ENCODE measurements around the gene TOLLIP. TPM values are rescaled to one million over a fixed set of nuclear protein-coding genes. Genes with fewer than 3 reads are reported as not detected.

TOLLIP gene
- total RNA-seq, 4 donors from 2014 or later, result 53.0 to 106 (median 63.6) TPM

GRCh38 chr11:1295591-1295990 lies 13.8 kb downstream of the TOLLIP start:
- no peak overlapping the region for H3K4me3 ChIP-seq
- no peak overlapping the region for H3K27ac ChIP-seq
- H3K4me1 ChIP-seq, result peaks cover 4 to 55% (median 30%) of the 10 kb centered on the region in 3 donors
- 80% methylated on average over 1 of the region's 23 CpGs; no CpG with 5 or more reads in 1 of the 2 donors for WGBS, 2 donors
- no peaks in the 10 kb centered on the region for H3K9me3 ChIP-seq
- H3K27me3 ChIP-seq, result no peaks in the 10 kb centered on the region
- peaks cover 18 to 85% (median 27%) of the 10 kb centered on the region in 3 donors for H3K36me3 ChIP-seq
- TF ChIP-seq, protein P1, sequence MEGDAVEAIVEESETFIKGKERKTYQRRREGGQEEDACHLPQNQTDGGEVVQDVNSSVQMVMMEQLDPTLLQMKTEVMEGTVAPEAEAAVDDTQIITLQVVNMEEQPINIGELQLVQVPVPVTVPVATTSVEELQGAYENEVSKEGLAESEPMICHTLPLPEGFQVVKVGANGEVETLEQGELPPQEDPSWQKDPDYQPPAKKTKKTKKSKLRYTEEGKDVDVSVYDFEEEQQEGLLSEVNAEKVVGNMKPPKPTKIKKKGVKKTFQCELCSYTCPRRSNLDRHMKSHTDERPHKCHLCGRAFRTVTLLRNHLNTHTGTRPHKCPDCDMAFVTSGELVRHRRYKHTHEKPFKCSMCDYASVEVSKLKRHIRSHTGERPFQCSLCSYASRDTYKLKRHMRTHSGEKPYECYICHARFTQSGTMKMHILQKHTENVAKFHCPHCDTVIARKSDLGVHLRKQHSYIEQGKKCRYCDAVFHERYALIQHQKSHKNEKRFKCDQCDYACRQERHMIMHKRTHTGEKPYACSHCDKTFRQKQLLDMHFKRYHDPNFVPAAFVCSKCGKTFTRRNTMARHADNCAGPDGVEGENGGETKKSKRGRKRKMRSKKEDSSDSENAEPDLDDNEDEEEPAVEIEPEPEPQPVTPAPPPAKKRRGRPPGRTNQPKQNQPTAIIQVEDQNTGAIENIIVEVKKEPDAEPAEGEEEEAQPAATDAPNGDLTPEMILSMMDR (IDR thresholded peaks at IDR 0.05), result no peak
- TF ChIP-seq POLR2A (IDR thresholded peaks at IDR 0.05), result no peak
- no peak for DNase-seq
- intact Hi-C loops (cut with DNase I), result no loop called here

DNA sequence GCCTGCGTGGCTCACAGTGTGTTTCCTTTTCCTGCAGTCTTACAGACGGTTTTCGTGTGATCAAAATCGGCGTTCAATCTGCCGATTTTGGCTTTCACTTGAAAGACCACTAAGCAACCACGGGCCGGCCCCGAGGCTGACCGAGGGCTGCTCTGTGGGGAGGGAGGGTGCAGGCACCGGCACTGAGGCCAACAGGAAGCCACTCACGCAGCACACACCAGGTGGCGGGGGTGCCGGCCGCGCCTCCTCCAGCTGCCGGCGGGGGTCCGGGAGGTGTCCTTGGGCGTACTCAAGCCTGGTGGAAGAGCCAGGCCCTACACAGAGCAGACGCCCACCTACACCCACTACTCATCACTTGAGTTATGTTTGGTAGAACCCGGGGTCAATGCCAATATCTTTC lies 14.3 kb downstream of the TOLLIP start:
- Histone ChIP-seq H3K36me3 (peaks cover 23 to 86% (median 32%) of the 10 kb centered on the region in 3 donors), H3K4me3 (no peak overlapping the region), H3K4me1 (peaks cover 4 to 50% (median 30%) of the 10 kb centered on the region in 3 donors), H3K9me3 (no peaks in the 10 kb centered on the region), H3K27ac (no peak overlapping the region), H3K27me3 (no peaks in the 10 kb centered on the region)
- intact Hi-C loops (cut with DNase I), result no loop called here
- TF ChIP-seq, protein P1 (IDR thresholded peaks at IDR 0.05), result no peak
- no peak for TF ChIP-seq POLR2A (IDR thresholded peaks at IDR 0.05)
- DNase-seq, result no peak
- 89 to 97% methylated on average over 8 to 17 of the region's 22 CpGs for WGBS, 2 donors

DNA sequence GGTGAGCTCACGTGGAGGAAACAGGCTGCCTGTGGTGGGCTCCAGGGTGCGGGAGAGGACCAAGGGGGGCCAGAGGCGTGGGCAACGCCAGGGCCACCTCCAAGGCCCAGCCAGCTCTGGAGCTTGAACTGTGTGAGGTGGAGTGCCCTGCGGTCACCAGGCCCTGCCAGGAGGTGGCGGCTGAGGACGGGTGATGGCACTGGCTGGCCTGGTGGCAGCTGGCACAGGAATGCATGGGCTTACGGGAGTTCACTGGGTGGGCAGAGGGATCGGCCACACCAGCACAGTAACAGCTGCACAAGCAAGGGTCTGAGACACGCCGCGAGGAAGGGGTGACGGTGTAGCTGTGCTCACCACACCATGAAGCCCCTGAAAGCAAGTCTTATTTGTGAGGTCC lies 15.8 kb downstream of the TOLLIP start:
- intact Hi-C loops (cut with DNase I), result no loop called here
- TF ChIP-seq, protein P1 (IDR thresholded peaks at IDR 0.05), result peak in 4 of 6 experiments; percentile 22 to 54 (median 34)
- TF ChIP-seq POLR2A (IDR thresholded peaks at IDR 0.05), result no peak
- DNase-seq, result no peak
- H3K4me1 ChIP-seq, result peaks cover under 1 to 35% (median 18%) of the 10 kb centered on the region in 3 donors
- H3K36me3 ChIP-seq, result peaks cover 38 to 92% (median 45%) of the 10 kb centered on the region in 3 donors
- no peaks in the 10 kb centered on the region for H3K9me3 ChIP-seq
- H3K27me3 ChIP-seq, result no peaks in the 10 kb centered on the region
- no peak overlapping the region for H3K27ac ChIP-seq
- 88 to 100% methylated on average over 1 to 4 of the region's 13 CpGs for WGBS, 2 donors
- no peak overlapping the region for H3K4me3 ChIP-seq

DNA sequence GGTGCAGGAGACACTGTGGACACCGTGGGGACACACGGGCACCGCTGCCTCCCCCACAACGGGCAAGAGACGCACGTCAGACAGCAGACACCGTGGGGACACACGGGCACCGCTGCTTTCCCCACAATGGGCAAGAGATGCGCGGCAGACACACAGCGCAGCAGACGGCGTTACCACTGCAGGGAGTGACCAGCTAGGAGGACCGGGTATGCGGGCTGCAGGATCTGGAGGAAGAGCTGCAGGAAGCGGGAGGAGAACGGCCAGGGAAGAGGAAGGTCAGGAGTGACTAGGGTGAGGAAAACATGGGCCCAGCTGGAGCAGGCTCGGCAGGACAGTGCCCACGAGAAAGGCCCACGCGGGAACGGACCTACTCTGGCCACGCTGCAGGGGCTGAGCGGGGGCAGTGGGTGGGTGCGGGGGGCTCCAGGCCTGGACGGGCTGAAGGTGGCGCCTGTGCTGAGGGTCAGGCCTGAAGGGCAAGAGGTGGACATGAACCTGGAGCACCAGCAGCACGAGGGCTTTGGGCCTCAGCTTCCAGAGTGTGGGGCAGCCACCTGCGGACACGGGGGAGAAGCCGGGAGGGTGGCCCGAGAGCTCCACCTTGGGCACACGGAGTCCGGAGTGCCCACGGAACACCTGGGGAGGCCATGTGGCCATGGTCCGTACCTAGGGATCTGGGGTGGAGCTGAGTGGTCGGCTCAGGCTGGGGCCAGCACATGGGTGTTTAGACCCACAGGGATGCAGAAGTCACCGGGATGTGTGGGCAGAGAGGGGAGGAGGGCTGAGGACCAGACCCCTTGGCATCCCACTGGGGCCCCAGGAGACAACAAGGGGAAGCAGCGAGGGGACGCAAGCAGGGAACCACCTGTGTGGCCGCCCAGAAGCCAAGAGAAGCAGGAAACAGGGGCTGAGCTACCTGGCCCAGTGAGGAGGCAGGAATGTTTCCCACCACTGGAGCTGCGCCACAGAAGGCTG lies 16.5 kb downstream of the TOLLIP start:
- intact Hi-C loops (cut with DNase I), result no loop called here
- no peak overlapping the region for H3K4me3 ChIP-seq
- no peaks in the 10 kb centered on the region for H3K9me3 ChIP-seq
- WGBS, 2 donors, result 83 to 85% methylated on average over 18 to 32 of the region's 43 CpGs
- TF ChIP-seq POLR2A (IDR thresholded peaks at IDR 0.05), result no peak
- TF ChIP-seq, protein P1 (IDR thresholded peaks at IDR 0.05), result no peak
- no peaks in the 10 kb centered on the region for H3K27me3 ChIP-seq
- peaks cover 0 to 28% (median 11%) of the 10 kb centered on the region in 3 donors for H3K4me1 ChIP-seq
- no peak overlapping the region for H3K27ac ChIP-seq
- peaks cover 43 to 92% (median 52%) of the 10 kb centered on the region in 3 donors for H3K36me3 ChIP-seq
- DNase-seq, result no peak

DNA sequence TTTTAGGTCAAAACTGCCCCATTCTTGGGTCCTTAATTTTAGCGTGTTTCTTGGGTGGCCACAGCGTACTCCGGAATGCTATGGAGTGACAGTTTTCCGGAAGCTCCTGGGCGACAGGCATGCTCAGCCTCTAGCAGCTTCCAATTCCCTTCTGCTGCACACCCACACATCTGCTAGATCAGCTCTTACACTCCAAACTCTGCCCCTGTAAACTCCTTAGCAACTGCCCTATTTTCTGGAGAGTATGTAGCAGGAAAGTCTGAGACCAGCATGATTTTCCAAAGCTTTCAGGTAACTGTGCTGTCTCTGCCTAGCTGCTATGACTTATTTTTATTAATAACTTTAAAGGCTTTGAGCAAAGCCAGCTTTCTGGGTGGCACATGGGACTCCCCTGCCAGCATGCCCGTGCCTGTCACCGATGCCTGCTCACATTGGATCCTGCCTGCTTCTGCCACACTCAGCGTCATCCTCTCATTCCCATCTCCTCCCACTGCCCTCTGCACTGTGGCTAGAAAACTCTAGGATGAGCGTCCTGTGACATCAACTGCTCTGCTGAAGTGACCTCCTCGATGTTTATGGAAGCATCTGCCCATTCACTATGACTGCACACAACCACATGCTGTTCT lies 17.3 kb downstream of the TOLLIP start:
- no peak for TF ChIP-seq POLR2A (IDR thresholded peaks at IDR 0.05)
- TF ChIP-seq, protein P1 (IDR thresholded peaks at IDR 0.05), result no peak
- H3K4me1 ChIP-seq, result peaks cover 0 to 20% (median 10%) of the 10 kb centered on the region in 3 donors
- WGBS, 2 donors, result 59 to 62% methylated on average over 6 to 10 of the region's 10 CpGs
- no peaks in the 10 kb centered on the region for H3K27me3 ChIP-seq
- no peak overlapping the region for H3K4me3 ChIP-seq
- no peak for DNase-seq
- no peak overlapping the region for H3K27ac ChIP-seq
- intact Hi-C loops (cut with DNase I), result no loop called here
- no peaks in the 10 kb centered on the region for H3K9me3 ChIP-seq
- peaks cover 37 to 87% (median 54%) of the 10 kb centered on the region in 3 donors for H3K36me3 ChIP-seq

Data from esophagus squamous epithelium (tissue), 5 donors.